ENCODE data around the gene DDX31. TPM values are rescaled to one million over a fixed set of nuclear protein-coding genes. Genes with fewer than 3 reads are reported as not detected.

DDX31 gene
- total RNA-seq, 2 experiments from 2014 or later, result 13.8 to 14.9 TPM

- no peak overlapping the region for H3K4me3 Mint-ChIP-seq
- POLR2A ChIA-PET, result no interaction called here
- no peak overlapping the region for H3K27ac Mint-ChIP-seq
- no peaks in the 10 kb centered on the region for H3K9me3 Mint-ChIP-seq
- DNase-seq (no peak), ATAC-seq (ENCODE audit: low read depth) (no peak)
- H3K36me3 Mint-ChIP-seq, result peaks cover 8% of the 10 kb centered on the region
- H3K4me1 Mint-ChIP-seq, result peaks cover 9% of the 10 kb centered on the region
- H3K27me3 Mint-ChIP-seq, result no peaks in the 10 kb centered on the region
These were observed 54.0 kb downstream of the DDX31 start for GRCh38 chr9:132615774-132616173.

- peaks cover 9% of the 10 kb centered on the region for H3K4me1 Mint-ChIP-seq
- no peak for DNase-seq
- H3K36me3 Mint-ChIP-seq, result peaks cover 8% of the 10 kb centered on the region
- POLR2A ChIA-PET, result no interaction called here
- no peak overlapping the region for H3K27ac Mint-ChIP-seq
- no peak overlapping the region for H3K4me3 Mint-ChIP-seq
- H3K9me3 Mint-ChIP-seq, result no peaks in the 10 kb centered on the region
- no peak for ATAC-seq (ENCODE audit: low read depth)
- no peaks in the 10 kb centered on the region for H3K27me3 Mint-ChIP-seq
These were observed 55.5 kb downstream of the DDX31 start for GRCh38 chr9:132614324-132614723.

- Mint-ChIP-seq H3K4me1 (no peaks in the 10 kb centered on the region), H3K9me3 (no peaks in the 10 kb centered on the region), H3K36me3 (peaks cover 9% of the 10 kb centered on the region), H3K4me3 (no peak overlapping the region), H3K27me3 (no peaks in the 10 kb centered on the region), H3K27ac (no peak overlapping the region)
- DNase-seq (no peak), ATAC-seq (ENCODE audit: low read depth) (no peak)
- POLR2A ChIA-PET, result no interaction called here
These were observed 59.1 kb downstream of the DDX31 start for GRCh38 chr9:132610661-132611060.

DNA sequence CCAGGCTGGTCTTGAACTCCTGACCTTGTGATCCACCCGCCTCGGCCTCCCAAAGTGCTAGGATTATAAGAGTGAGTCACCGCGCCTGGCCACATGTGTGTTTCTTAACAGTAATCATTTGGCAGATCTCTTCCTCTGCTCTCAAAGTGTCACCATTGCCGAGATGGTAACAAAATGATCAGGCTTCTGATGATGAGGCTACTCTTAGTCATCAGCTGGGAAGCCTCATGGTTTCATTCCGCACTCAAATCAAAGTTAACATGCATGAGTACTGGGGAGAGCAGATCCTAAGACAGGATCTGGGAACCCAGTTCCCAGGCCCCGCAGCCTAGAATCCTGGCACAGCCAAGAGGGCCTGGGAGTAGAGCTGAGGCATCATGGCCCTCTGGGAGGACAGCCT lies 60.0 kb downstream of the DDX31 start:
- no peaks in the 10 kb centered on the region for H3K9me3 Mint-ChIP-seq
- H3K4me3 Mint-ChIP-seq, result no peak overlapping the region
- H3K36me3 Mint-ChIP-seq, result peaks cover 12% of the 10 kb centered on the region
- POLR2A ChIA-PET, result no interaction called here
- no peak for DNase-seq
- no peak overlapping the region for H3K27ac Mint-ChIP-seq
- no peaks in the 10 kb centered on the region for H3K4me1 Mint-ChIP-seq
- H3K27me3 Mint-ChIP-seq, result no peaks in the 10 kb centered on the region
- ATAC-seq (ENCODE audit: low read depth), result no peak

DNA sequence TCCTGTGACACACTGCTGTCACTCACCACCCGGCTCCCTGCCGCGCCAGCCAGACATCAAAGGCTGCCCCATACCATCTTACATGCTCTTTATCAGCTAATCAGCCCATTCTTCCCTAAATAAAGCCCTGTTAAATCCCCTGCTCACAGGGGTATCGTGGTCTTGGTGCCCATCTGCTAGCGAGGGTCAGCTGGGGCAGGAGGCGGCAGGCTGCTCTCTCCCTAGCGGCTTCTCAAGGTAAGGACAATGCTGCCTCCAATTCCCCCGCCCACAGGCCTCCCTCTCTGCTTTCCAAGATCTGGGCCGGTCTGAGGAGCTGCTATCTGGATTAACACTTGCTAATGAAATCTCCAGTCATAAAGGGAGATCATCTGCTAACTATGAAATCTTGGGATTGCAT lies 60.6 kb downstream of the DDX31 start:
- Mint-ChIP-seq H3K27ac (no peak overlapping the region), H3K27me3 (no peaks in the 10 kb centered on the region), H3K36me3 (peaks cover 9% of the 10 kb centered on the region), H3K4me3 (no peak overlapping the region), H3K9me3 (no peaks in the 10 kb centered on the region), H3K4me1 (no peaks in the 10 kb centered on the region)
- DNase-seq (no peak), ATAC-seq (ENCODE audit: low read depth) (no peak)
- POLR2A ChIA-PET, result no interaction called here

- no peak for DNase-seq
- no peak for ATAC-seq (ENCODE audit: low read depth)
- Mint-ChIP-seq H3K27me3 (no peaks in the 10 kb centered on the region), H3K9me3 (no peaks in the 10 kb centered on the region), H3K36me3 (peaks cover 9% of the 10 kb centered on the region), H3K4me1 (peaks cover 7% of the 10 kb centered on the region), H3K27ac (no peak overlapping the region), H3K4me3 (no peak overlapping the region)
- POLR2A ChIA-PET, result no interaction called here
These were observed 63.7 kb downstream of the DDX31 start for GRCh38 chr9:132606066-132606465.

DNA sequence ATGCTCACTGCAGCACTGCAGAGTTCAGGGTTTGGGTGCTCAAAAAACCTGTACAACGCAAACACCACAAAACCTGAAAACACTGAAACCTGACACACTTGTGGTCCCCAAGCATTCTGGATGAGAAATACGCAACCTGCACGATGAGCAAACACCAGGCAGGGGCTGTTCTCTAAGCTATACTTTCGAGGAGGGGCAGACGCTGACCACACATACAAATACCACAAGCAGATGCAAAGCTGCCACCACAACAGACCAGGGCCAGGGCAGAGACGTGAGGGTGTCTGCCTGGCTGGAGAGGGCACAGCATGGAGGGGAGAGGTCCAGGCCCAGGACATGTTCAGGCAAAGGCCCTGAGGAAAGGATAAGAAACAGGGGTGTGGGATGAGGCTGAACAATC lies 64.4 kb downstream of the DDX31 start:
- peaks cover 9% of the 10 kb centered on the region for H3K36me3 Mint-ChIP-seq
- no peaks in the 10 kb centered on the region for H3K9me3 Mint-ChIP-seq
- DNase-seq, result no peak
- no peaks in the 10 kb centered on the region for H3K27me3 Mint-ChIP-seq
- H3K4me1 Mint-ChIP-seq, result peaks cover 7% of the 10 kb centered on the region
- no peak overlapping the region for H3K4me3 Mint-ChIP-seq
- POLR2A ChIA-PET, result interaction anchor here (0.6 kb wide), 1 partner anchor 216 kb away, joined by 7 read pairs; no protein-coding TSS in a partner anchor
- ATAC-seq (ENCODE audit: low read depth), result no peak
- no peak overlapping the region for H3K27ac Mint-ChIP-seq

- peaks cover 6% of the 10 kb centered on the region for H3K36me3 Mint-ChIP-seq
These were observed 67.6 kb downstream of the DDX31 start for GRCh38 chr9:132602207-132602606.

GRCh38 chr9:132600326-132600984 lies 69.3 kb downstream of the DDX31 start:
- DNase-seq (no peak), ATAC-seq (ENCODE audit: low read depth) (no peak)
- POLR2A ChIA-PET, result interaction anchor here (0.6 kb wide), 1 partner anchor 23 kb away, joined by 5 read pairs; no protein-coding TSS in a partner anchor
- Mint-ChIP-seq H3K27ac (no peak overlapping the region), H3K9me3 (no peaks in the 10 kb centered on the region), H3K4me3 (no peak overlapping the region), H3K4me1 (peaks cover 10% of the 10 kb centered on the region), H3K27me3 (no peaks in the 10 kb centered on the region), H3K36me3 (peaks cover 3% of the 10 kb centered on the region)

More at GRCh38 chr9:132602207-132602606, 67.6 kb downstream of the DDX31 start:
- Mint-ChIP-seq H3K27ac (no peak overlapping the region), H3K9me3 (no peaks in the 10 kb centered on the region), H3K27me3 (no peaks in the 10 kb centered on the region), H3K4me1 (peaks cover 7% of the 10 kb centered on the region), H3K4me3 (no peak overlapping the region)
- POLR2A ChIA-PET, result no interaction called here
- no peak for DNase-seq
- no peak for ATAC-seq (ENCODE audit: low read depth)

GRCh38 chr9:132597073-132597775 lies 72.6 kb downstream of the DDX31 start:
- H3K4me1 Mint-ChIP-seq, result peaks cover 7% of the 10 kb centered on the region
- no peak overlapping the region for H3K27ac Mint-ChIP-seq
- DNase-seq (no peak), ATAC-seq (ENCODE audit: low read depth) (no peak)
- no peaks in the 10 kb centered on the region for H3K9me3 Mint-ChIP-seq
- POLR2A ChIA-PET, result no interaction called here
- H3K36me3 Mint-ChIP-seq, result peaks cover 2% of the 10 kb centered on the region
- H3K4me3 Mint-ChIP-seq, result no peak overlapping the region
- peaks cover 4% of the 10 kb centered on the region for H3K27me3 Mint-ChIP-seq

- ATAC-seq (ENCODE audit: low read depth) (no peak), DNase-seq (no peak)
- Mint-ChIP-seq H3K27ac (no peak overlapping the region), H3K4me3 (no peak overlapping the region), H3K9me3 (no peaks in the 10 kb centered on the region), H3K4me1 (peaks cover 3% of the 10 kb centered on the region), H3K36me3 (peaks cover 2% of the 10 kb centered on the region), H3K27me3 (peaks cover 14% of the 10 kb centered on the region)
- POLR2A ChIA-PET, result no interaction called here
These were observed 73.6 kb downstream of the DDX31 start for GRCh38 chr9:132596200-132596599.

DNA sequence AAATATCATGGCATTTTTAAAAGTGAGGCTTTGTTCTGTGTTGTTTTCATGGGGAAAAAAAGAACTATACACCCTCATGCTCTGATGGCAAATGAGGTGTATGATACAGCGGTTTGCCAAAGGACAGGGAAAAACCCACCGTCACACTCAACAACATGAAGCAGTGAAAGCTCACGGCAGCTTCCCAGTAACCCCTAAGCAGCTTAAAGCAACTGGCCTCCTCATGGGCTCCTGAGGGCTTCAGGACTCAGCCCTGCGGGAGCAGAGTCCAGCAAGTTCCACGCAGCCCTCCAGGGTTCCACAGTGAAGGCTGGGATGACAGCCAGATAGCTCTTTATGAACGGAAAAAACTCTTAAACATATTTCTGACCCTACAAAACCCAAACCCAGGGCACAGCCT lies 74.5 kb downstream of the DDX31 start:
- POLR2A ChIA-PET, result no interaction called here
- Mint-ChIP-seq H3K36me3 (peaks cover under 1% of the 10 kb centered on the region), H3K4me1 (peaks cover 3% of the 10 kb centered on the region), H3K9me3 (no peaks in the 10 kb centered on the region), H3K27me3 (peaks cover 19% of the 10 kb centered on the region), H3K27ac (no peak overlapping the region), H3K4me3 (no peak overlapping the region)
- no peak for DNase-seq
- ATAC-seq (ENCODE audit: low read depth), result no peak

- H3K36me3 Mint-ChIP-seq, result no peaks in the 10 kb centered on the region
- no peaks in the 10 kb centered on the region for H3K9me3 Mint-ChIP-seq
These were observed 75.4 kb downstream of the DDX31 start for GRCh38 chr9:132594412-132594811.

GRCh38 chr9:132592451-132592850 lies 77.3 kb downstream of the DDX31 start:
- H3K27ac Mint-ChIP-seq, result no peak overlapping the region
- DNase-seq (no peak), ATAC-seq (ENCODE audit: low read depth) (no peak)
- peaks cover 40% of the 10 kb centered on the region for H3K27me3 Mint-ChIP-seq
- POLR2A ChIA-PET, result no interaction called here
- no peaks in the 10 kb centered on the region for H3K9me3 Mint-ChIP-seq
- no peaks in the 10 kb centered on the region for H3K36me3 Mint-ChIP-seq
- peaks cover 3% of the 10 kb centered on the region for H3K4me1 Mint-ChIP-seq
- H3K4me3 Mint-ChIP-seq, result no peak overlapping the region

More at GRCh38 chr9:132594412-132594811, 75.4 kb downstream of the DDX31 start:
- Mint-ChIP-seq H3K27me3 (peaks cover 25% of the 10 kb centered on the region), H3K4me1 (peaks cover 3% of the 10 kb centered on the region), H3K4me3 (no peak overlapping the region), H3K27ac (no peak overlapping the region)
- ATAC-seq (ENCODE audit: low read depth), result no peak
- DNase-seq, result no peak
- POLR2A ChIA-PET, result no interaction called here

All from activated naive CD8-positive, alpha-beta T cell treated with anti-CD3 and anti-CD28 coated beads, Interleukin-2, amount 10 ng/mL, durations not matched to agents 7 days and 5 days (primary cell).